Mucosa of descending colon (tissue), 3 donors: ENCODE data around the gene RASAL3. TPM values are rescaled to one million over a fixed set of nuclear protein-coding genes. Genes with fewer than 3 reads are reported as not detected.

Experiments used
- ATAC-seq: fragments of 200-7000 bp; cut with Tn5 transposase; one replicate; pipeline ENCODE4 v1.9.1; 2020; ENCODE audit warnings: mild to moderate bottlenecking, moderate library complexity
- DNase-seq, 3 donors: peaks; one replicate each; pipeline ENCODE4 v3.0.0-alpha.2; 2020
- H3K36me3 ChIP-seq: fragments of 200-600 bp; one replicate; pipeline ENCODE4 v1.8.0; 2021; ENCODE audit warnings: low read depth, mild to moderate bottlenecking
- H3K4me1 ChIP-seq: fragments of 200-600 bp; one replicate; pipeline ENCODE4 v1.8.0; 2021; ENCODE audit warnings: low read depth, mild to moderate bottlenecking
- H3K4me3 ChIP-seq: fragments of 200-600 bp; one replicate; pipeline ENCODE4 v1.8.0; 2021; ENCODE audit warnings: mild to moderate bottlenecking
- H3K9me3 ChIP-seq: fragments of 200-600 bp; one replicate; pipeline ENCODE4 v1.8.0; 2021; ENCODE audit warnings: mild to moderate bottlenecking
- intact Hi-C, 2 donors: fragments of 100-400 bp; cut with DNase I in 1 of 2; cut with micrococcal nuclease in 1 of 2; formaldehyde crosslinking; loops; one replicate each; pipeline versions ENCODE4 v1.11.0 to v1.11.1; 2022; cut with DNase I, micrococcal nuclease
- total RNA-seq, 3 donors: library from RNA; stranded (reverse); fragmentation: NEBNext Ultra II Directional in 2 of 3; extraction: Animal tissue kit (Norgen Biotek cat#: 25700) in 2 of 3; gene quantifications; one replicate each; pipeline versions ENCODE4 v1.2.1 to v1.2.4, GENCODE V29; 2021 to 2023
- TF ChIP-seq, protein P1 (sequence below): fragments of 200-600 bp; IDR thresholded peaks from one replicate; pipeline ENCODE4 v1.8.0; 2022; ENCODE audit warnings: antibody characterized with exemption, mild to moderate bottlenecking
- donor health status: DM: no; HTN: no; CAD: no; lungs with moderate emphysema.
- donor health status: DM: no; HTN: no; CAD: no.
- donor health status: DM: no; HTN: yes; CAD: no.

Gene RASAL3
- total RNA-seq, 3 donors from 2014 or later = 4.0 to 5.2 (median 5.1) TPM

DNA sequence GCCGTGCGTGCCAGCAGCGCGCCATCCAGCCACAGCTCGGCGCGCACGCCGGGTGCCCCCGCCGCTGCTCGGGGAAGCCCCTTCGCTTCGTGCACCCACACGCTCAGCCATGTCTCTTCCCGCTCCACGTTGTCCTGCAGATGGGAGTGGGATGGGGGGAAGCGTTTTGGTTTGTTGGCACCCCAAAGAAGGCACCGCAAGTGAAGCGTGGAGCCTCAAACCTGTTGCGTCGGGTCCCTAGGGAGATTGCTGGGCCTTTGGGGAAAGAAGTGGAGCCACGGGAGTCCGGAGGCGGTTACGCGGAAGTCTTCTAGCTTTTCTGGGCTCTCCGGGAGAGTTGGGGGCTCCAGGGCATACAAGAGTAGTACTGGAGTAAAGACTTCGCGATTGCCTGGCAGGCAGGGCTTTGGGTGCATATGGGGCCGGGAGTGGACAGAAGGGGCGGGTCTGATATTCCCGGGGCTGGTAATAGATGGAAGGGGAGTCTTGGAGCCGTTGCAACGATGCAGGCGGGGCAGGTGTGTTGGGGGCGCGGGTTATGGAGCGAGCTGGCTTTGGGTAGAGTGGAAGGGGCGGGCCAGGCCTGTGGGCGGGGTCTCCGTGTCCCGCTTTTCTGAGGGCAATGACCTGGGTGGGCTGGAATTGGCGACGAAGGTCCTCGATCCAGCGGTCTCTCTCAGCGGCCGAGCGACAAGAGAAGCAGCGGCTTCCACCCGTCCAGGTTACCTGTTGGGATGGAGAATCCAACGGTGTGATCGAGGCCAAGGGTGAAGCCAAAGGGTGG, 6.5 kb downstream of the RASAL3 start:
- H3K9me3 ChIP-seq = no peaks in the 10 kb centered on the region
- H3K4me3 ChIP-seq = no peak overlapping the region
- intact Hi-C loops = no loop called here
- peaks cover 16% of the 10 kb centered on the region for H3K4me1 ChIP-seq
- TF ChIP-seq, protein P1, sequence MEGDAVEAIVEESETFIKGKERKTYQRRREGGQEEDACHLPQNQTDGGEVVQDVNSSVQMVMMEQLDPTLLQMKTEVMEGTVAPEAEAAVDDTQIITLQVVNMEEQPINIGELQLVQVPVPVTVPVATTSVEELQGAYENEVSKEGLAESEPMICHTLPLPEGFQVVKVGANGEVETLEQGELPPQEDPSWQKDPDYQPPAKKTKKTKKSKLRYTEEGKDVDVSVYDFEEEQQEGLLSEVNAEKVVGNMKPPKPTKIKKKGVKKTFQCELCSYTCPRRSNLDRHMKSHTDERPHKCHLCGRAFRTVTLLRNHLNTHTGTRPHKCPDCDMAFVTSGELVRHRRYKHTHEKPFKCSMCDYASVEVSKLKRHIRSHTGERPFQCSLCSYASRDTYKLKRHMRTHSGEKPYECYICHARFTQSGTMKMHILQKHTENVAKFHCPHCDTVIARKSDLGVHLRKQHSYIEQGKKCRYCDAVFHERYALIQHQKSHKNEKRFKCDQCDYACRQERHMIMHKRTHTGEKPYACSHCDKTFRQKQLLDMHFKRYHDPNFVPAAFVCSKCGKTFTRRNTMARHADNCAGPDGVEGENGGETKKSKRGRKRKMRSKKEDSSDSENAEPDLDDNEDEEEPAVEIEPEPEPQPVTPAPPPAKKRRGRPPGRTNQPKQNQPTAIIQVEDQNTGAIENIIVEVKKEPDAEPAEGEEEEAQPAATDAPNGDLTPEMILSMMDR = no peak
- H3K36me3 ChIP-seq = no peaks in the 10 kb centered on the region
- DNase-seq (no peak), ATAC-seq (no peak)

DNA sequence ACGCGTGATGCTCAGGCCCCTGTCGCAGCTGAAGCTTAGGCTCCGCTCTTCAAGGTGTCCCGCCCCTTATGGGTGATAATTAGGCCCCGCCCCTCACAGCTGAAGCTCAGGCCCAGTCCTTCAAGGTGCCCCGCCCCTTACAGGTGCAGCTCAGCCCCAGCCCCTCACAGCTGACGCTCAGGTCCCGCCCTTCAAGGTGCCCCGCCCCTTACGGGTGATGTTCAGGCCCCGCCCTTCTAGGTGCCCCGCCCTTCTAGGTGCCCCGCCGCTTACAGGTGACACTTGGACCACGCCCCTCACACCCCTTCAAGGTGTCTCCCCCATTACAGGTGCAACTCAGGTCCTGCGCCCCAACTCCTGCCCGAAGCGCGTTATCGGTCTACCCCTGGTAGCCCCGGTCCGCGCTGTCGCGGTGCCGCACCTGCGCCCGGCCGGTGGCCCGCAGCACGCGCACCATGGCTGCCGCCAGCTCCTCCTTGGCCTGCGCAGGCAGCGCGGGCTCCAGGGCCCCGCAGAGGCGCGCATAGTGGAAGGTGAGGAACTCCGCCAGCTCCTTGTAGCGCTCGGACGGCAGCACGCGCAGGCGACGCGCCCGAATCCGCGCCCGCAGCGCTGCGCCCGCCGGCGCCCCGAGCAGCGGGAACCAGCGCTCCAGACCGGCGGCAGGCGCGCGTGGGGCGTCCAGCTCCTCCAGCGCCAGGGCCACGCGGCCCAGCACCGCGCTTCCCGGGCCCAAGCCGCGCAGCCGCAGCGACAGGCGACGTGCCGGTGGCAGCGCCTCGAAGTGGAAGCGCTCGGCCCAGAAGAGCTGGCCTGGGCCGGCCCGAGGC, 7.3 kb downstream of the RASAL3 start:
- Histone ChIP-seq H3K36me3 (no peaks in the 10 kb centered on the region), H3K9me3 (no peaks in the 10 kb centered on the region), H3K4me3 (no peak overlapping the region), H3K4me1 (peaks cover 21% of the 10 kb centered on the region)
- DNase-seq (peak in 2 of 3 donors; percentile 67 to 72), ATAC-seq (peak; percentile 60)
- TF ChIP-seq, protein P1 = no peak
- intact Hi-C loops = no loop called here

GRCh38 chr19:15456441-15456840, 7.9 kb downstream of the RASAL3 start:
- TF ChIP-seq, protein P1 = no peak
- Histone ChIP-seq H3K4me3 (no peak overlapping the region), H3K4me1 (peaks cover 24% of the 10 kb centered on the region), H3K36me3 (no peaks in the 10 kb centered on the region), H3K9me3 (no peaks in the 10 kb centered on the region)
- DNase-seq (no peak), ATAC-seq (no peak)
- intact Hi-C loops = no loop called here

- no peak overlapping the region for H3K4me3 ChIP-seq
- H3K9me3 ChIP-seq = no peaks in the 10 kb centered on the region
- H3K36me3 ChIP-seq = no peaks in the 10 kb centered on the region
- intact Hi-C loops = no loop called here
- DNase-seq = no peak
- peaks cover 24% of the 10 kb centered on the region for H3K4me1 ChIP-seq
- TF ChIP-seq, protein P1 = no peak
- ATAC-seq = no peak
Measured at GRCh38 chr19:15455996-15456395, 8.3 kb downstream of the RASAL3 start.

- intact Hi-C loops = no loop called here
- TF ChIP-seq, protein P1 = no peak
Measured at GRCh38 chr19:15453906-15454860, 10.2 kb downstream of the RASAL3 start.

More at GRCh38 chr19:15453906-15454860, 10.2 kb downstream of the RASAL3 start:
- Histone ChIP-seq H3K4me1 (peaks cover 25% of the 10 kb centered on the region), H3K9me3 (no peaks in the 10 kb centered on the region), H3K4me3 (no peak overlapping the region), H3K36me3 (no peaks in the 10 kb centered on the region)
- DNase-seq (no peak), ATAC-seq (no peak)
